BJ (cell line): Measurements from ENCODE around the gene CCDC148. TPM values are rescaled to one million over a fixed set of nuclear protein-coding genes. Genes with fewer than 3 reads are reported as not detected.
"Not testable (repeated sequence)": the region's sequence is repeated elsewhere in the genome, so short reads cannot be mapped to it uniquely, and the experiment has no call there.

ENCODE experiments used
- CTCF ChIA-PET: fragments of 350-600 bp; formaldehyde crosslinking; extraction: SDS; loops from one replicate; lab custom pipeline; 2021; ENCODE audit warnings: antibody characterized with exemption, inconsistent platforms; lab: Yijun Ruan, JAX
- POLR2A ChIA-PET: fragments of 300-600 bp; sonication (Branson Sonifier 250); formaldehyde crosslinking; extraction: SDS; loops from one replicate; lab custom pipeline; 2021; ENCODE audit warnings: antibody characterized with exemption; lab: Charles Lee
- DNase-seq: peaks from one replicate; pipeline ENCODE4 v3.0.0-alpha.2; 2011; ENCODE audit warnings: low read depth
- H3K27me3 ChIP-seq: 2 replicates; pipeline ENCODE4 v1.6.0; 2011; ENCODE audit warnings: low read length; ENCODE audit not compliant: control insufficient read depth, insufficient read depth
- H3K36me3 ChIP-seq: 2 replicates; pipeline ENCODE4 v1.5.1; 2011; ENCODE audit warnings: low read length; ENCODE audit not compliant: control insufficient read depth, insufficient read depth
- H3K4me3 ChIP-seq: 2 replicates; pipeline ENCODE4 v1.5.1; 2011; ENCODE audit warnings: low read depth, mild to moderate bottlenecking, control low read depth, low read length
- polyA plus RNA-seq: library from polyadenylated mRNA; depleted of rRNA; stranded (reverse); fragments of >200 nt; gene quantifications from 2 replicates; pipeline ENCODE4 v1.2.3, GENCODE V29; 2011
- TF ChIP-seq, protein P1 (sequence below): IDR thresholded peaks from 2 replicates; pipeline ENCODE4 v1.5.1; 2011; ENCODE audit warnings: low read depth, mild to moderate bottlenecking, control low read depth, inconsistent platforms, low read length, moderate library complexity; ENCODE audit not compliant: insufficient read depth

CCDC148 gene
- polyA plus RNA-seq, 1 experiment = 0.75 TPM

- no peak for DNase-seq
- Histone ChIP-seq H3K36me3 (no peaks in the 10 kb centered on the region), H3K27me3 (no peaks in the 10 kb centered on the region), H3K4me3 (no peak overlapping the region)
- TF ChIP-seq, protein P1, sequence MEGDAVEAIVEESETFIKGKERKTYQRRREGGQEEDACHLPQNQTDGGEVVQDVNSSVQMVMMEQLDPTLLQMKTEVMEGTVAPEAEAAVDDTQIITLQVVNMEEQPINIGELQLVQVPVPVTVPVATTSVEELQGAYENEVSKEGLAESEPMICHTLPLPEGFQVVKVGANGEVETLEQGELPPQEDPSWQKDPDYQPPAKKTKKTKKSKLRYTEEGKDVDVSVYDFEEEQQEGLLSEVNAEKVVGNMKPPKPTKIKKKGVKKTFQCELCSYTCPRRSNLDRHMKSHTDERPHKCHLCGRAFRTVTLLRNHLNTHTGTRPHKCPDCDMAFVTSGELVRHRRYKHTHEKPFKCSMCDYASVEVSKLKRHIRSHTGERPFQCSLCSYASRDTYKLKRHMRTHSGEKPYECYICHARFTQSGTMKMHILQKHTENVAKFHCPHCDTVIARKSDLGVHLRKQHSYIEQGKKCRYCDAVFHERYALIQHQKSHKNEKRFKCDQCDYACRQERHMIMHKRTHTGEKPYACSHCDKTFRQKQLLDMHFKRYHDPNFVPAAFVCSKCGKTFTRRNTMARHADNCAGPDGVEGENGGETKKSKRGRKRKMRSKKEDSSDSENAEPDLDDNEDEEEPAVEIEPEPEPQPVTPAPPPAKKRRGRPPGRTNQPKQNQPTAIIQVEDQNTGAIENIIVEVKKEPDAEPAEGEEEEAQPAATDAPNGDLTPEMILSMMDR = no peak
- ChIA-PET POLR2A (no interaction called here), CTCF (no interaction called here)
These were observed 99.4 kb downstream of the CCDC148 start for GRCh38 chr2:158357122-158357521.

- H3K4me3 ChIP-seq, DNase-seq, H3K36me3 ChIP-seq, POLR2A ChIA-PET, H3K27me3 ChIP-seq, CTCF ChIA-PET: not testable (repeated sequence)
These were observed 105.1 kb downstream of the CCDC148 start for GRCh38 chr2:158351466-158351816.

DNA sequence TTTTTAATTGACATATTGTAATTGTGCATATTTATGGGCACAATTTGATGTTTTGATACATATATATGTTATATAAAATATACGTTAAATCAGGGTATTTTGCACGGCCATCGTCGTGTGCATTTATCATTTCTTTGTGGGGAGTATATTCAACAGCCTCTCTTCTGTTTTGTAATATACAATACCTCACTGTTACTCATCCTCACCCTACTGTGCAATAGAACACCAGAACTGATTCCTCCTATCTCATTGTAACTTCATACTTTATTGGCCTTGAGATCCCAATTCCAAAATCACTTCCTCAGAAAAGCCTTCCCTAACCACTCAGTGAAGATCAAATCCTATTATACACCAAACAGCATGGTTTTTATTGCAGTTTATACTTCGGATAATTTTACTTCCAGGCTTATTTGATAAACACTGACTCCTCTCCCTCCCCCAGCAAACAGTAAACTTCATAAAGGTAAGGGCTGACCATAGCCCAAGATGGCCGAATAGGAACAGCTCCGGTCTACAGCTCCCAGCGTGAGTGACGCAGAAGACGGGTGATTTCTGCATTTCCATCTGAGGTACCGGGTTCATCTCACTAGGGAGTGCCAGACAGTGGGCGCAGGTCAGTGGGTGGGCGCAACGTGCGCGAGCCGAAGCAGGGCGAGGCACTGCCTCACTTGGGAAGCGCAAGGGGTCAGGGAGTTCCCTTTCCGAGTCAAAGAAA, 105.6 kb downstream of the CCDC148 start:
- H3K27me3 ChIP-seq, CTCF ChIA-PET, DNase-seq, H3K4me3 ChIP-seq, POLR2A ChIA-PET, H3K36me3 ChIP-seq: not testable (repeated sequence)

DNA sequence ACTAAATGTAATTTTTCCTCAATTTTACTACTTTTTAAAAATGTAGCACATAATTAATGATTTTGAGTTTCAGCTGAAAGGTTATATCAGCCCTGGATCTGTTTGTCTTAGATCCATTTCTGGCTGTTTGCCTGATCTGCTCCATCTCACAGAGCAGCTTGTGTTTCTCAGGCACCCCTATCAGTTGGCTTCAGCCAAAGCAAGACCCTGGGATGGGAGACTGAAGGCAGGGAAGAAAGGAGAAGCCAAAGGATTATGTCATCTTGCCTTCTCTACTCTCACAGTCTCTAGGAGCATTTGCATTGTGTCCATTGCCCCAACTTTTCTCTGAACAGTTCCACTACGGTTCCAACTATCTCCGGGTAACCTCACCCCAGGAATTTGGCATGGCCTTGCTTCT, 110.5 kb downstream of the CCDC148 start:
- H3K4me3 ChIP-seq = no peak overlapping the region
- no peak for DNase-seq
- TF ChIP-seq, protein P1 = no peak
- no peaks in the 10 kb centered on the region; the same call in 1 of the 2 replicates for H3K27me3 ChIP-seq
- POLR2A ChIA-PET = no interaction called here
- H3K36me3 ChIP-seq = no peaks in the 10 kb centered on the region
- CTCF ChIA-PET = no interaction called here

DNA sequence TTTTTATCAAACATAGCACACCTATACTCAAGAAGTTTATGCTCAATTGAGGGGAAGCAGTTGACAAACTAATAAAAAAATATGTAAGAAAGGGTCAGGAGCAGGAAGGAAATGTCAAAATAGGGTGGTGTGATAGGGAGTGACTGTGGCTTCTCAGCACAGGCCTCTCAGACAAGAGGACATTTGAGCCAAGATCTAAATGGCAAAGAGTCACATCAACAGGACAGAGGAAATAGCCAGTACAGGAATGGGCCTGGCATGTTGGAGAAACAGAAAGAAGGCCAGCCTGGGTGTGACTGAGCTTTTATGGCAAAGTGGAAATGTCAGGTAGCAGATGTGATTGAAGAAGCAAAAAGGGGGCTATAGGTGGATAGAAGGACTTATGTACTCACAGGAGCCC, 117.0 kb downstream of the CCDC148 start:
- no peak for DNase-seq
- CTCF ChIA-PET = no interaction called here
- no peaks in the 10 kb centered on the region for H3K36me3 ChIP-seq
- TF ChIP-seq, protein P1 = no peak
- no peak overlapping the region for H3K4me3 ChIP-seq
- POLR2A ChIA-PET = no interaction called here
- no peaks in the 10 kb centered on the region for H3K27me3 ChIP-seq

DNA sequence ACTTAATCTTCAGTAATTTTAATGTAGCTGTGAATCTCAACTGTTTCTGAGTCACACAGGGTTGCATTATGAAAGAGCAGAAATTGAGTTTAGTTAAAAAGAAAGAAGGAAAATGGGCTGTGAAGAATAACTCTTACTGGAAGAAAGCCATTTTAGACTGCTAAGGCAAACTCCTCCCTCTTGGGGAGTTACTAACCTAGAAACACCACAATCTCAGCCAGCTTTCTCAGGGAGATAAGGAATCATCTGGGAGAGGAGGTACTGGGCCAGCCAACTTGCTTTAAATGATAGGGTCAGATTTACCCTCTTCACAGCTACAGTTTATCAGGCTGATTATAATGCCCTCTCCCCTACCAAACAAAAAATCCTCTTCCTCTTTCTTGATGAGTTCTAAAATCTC, 119.5 kb downstream of the CCDC148 start:
- CTCF ChIA-PET = no interaction called here
- POLR2A ChIA-PET = no interaction called here

DNA sequence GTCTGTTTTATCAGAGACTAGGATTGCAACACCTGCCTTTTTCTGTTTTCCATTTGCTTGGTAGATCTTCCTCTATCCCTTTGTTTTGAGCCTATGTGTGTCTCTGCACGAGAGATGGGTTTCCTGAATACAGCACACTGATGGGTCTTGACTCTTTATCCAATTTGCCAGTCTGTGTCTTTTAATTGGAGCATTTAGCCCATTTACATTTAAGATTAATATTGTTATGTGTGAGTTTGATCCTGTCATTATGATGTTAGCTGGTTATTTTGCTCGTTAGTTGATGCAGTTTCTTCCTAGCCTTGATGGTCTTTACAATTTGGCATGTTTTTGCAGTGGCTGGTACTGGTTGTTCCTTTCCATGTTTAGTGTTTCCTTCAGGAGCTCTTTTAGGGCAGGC, 124.8 kb downstream of the CCDC148 start:
- POLR2A ChIA-PET, H3K4me3 ChIP-seq, CTCF ChIA-PET, H3K36me3 ChIP-seq, H3K27me3 ChIP-seq, DNase-seq: not testable (repeated sequence)

More for the DNA sequence above, 119.5 kb downstream of the CCDC148 start:
- H3K4me3 ChIP-seq = no peak overlapping the region
- no peaks in the 10 kb centered on the region for H3K36me3 ChIP-seq
- TF ChIP-seq, protein P1 = no peak
- no peaks in the 10 kb centered on the region for H3K27me3 ChIP-seq
- no peak for DNase-seq
